H4 (cell line): Measurements from ENCODE around the gene FAM83D. TPM values are rescaled to one million over a fixed set of nuclear protein-coding genes. Genes with fewer than 3 reads are reported as not detected.
"Not testable (repeated sequence)": the region's sequence is repeated elsewhere in the genome, so short reads cannot be mapped to it uniquely, and the experiment has no call there.

Experiments used
- DNase-seq: peaks from one replicate; pipeline ENCODE4 v3.0.0-alpha.2; 2015; ENCODE audit warnings: low spot score
- total RNA-seq: library from RNA; depleted of rRNA; stranded (reverse); fragments of >200 nt; shearing (Covaris generic); gene quantifications from 2 replicates; pipeline ENCODE4 v1.2.3, GENCODE V29; 2014

FAM83D gene
- total RNA-seq, 1 experiment from 2014 or later = 67.5 TPM

DNA sequence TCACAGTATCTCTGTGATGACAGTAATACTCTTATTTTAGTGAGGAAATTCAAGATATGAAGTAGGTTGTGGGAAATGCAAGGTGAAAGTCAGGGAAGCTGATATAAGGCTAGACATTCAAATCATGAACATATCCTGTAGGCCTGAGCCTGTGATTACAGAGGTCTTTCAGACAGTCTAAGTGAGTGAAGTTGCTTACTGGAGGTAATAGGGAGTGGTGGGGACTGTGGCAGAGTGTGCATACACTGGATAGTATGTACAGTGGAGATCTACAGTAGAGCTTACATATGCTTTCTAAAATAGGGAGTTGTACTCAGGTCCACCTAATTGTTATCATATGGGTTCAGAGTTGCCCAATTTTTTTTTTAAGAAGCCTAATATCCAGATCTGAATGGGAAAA, 39.0 kb downstream of the FAM83D start:
- no peak for DNase-seq

DNA sequence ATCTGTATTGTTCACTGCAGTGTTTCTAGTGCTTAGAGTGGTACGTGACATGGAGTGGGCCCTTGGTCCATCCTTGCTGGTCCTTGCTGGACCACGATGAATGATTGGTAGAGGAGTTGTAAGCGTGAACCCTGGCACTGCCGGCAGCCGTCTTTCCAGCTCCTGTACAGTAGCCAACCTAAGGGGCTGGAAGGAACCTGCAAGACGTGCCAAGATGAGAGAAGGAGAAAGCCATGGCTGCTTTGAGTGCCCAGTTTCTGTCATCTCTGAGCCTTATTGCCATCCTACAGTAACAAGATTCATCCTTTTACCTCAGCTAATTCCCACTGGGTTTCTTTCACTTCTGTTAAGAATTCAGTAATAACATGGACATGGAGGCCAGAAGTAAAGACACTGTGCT, 41.9 kb downstream of the FAM83D start:
- no peak for DNase-seq

GRCh38 chr20:38969708-38970107, 43.5 kb downstream of the FAM83D start:
- no peak for DNase-seq

GRCh38 chr20:38970302-38970701, 44.1 kb downstream of the FAM83D start:
- DNase-seq = no peak

GRCh38 chr20:38973107-38973506, 46.9 kb downstream of the FAM83D start:
- no peak for DNase-seq

- no peak for DNase-seq
These were observed 47.4 kb downstream of the FAM83D start for GRCh38 chr20:38973645-38974044.

- DNase-seq = no peak
These were observed 49.4 kb downstream of the FAM83D start for GRCh38 chr20:38975539-38976120.

- no peak for DNase-seq
These were observed 53.2 kb downstream of the FAM83D start for GRCh38 chr20:38979434-38979833.

- DNase-seq = no peak
These were observed 53.6 kb downstream of the FAM83D start for GRCh38 chr20:38979842-38980241.

GRCh38 chr20:38982291-38982690, 56.1 kb downstream of the FAM83D start:
- no peak for DNase-seq

- no peak for DNase-seq
These were observed 58.8 kb downstream of the FAM83D start for GRCh38 chr20:38985060-38985459.

DNA sequence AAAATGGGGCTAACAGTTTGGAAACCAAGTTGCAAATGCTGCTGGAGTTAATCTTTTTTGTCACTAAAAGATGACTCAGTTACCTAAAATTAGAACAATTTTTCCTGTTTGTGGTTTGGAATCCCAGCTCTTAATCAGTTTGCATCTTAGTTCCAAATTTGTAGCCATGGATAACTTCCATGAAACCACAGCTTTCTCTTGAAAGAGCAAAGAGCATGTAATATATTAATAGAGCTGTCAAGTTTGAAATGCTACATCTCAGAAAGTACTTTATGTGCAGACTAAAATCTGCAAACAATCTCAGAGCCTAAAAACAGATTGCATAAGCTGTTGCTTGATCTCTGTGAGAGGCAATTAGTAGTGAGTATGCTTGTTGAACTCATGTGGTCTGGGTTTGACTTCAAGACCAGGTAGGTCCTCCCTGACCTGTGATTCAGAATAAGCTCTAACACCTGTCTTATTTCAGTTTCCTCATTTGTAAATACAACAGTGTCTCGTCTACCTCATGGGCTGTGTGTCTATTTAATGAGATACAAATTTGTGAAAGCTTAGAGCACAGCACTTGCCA, 59.5 kb downstream of the FAM83D start:
- DNase-seq = no peak

- no peak for DNase-seq
These were observed 60.4 kb downstream of the FAM83D start for GRCh38 chr20:38986663-38987062.

- DNase-seq = no peak
These were observed 61.6 kb downstream of the FAM83D start for GRCh38 chr20:38987777-38988176.

GRCh38 chr20:38990728-38991127, 64.5 kb downstream of the FAM83D start:
- DNase-seq = no peak

DNA sequence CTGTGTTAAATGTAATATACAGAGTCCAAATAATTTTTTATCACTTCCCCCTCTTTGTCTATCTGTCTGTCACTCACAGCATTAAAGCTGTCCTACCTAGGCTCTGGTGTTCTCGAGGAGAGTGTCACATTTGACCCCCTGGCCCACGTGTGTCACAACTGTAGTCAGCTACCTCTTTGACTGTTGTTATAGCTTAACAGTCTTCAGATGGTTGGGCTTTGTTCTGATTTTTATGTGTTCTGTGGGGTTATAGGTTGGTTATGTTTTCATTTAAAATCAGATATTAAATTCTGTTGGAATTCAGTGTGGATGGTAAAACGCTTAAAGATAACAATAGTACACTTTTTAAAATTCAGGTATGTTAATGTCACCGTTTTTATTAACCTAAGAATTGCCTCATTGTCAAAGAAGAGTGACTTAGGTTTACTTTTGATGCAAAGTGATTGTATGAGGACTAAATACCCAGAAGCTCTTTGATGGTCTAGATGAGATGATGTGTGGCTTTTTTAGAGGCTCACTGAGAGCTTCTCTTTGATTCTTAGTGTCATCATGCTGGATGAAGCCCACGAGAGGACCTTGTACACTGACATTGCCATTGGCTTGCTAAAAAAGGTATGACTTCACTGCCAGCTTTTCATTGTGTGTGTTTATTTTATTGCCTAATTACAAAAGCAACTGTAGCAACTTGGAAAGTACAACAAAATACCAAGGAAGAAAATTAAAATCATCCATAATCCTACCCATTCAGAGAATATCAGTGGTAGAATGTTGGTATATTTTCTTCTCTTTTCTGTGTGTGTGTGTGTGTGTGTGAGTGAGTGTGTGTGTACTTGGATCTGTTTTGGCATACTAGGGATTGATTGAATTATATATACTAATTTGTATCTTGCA, 65.8 kb downstream of the FAM83D start:
- DNase-seq = no peak

GRCh38 chr20:38995536-38996044, 69.4 kb downstream of the FAM83D start:
- DNase-seq = no peak

- DNase-seq = not testable (repeated sequence)
These were observed 70.6 kb downstream of the FAM83D start for GRCh38 chr20:38996866-38997265.

- no peak for DNase-seq
These were observed 71.4 kb downstream of the FAM83D start for GRCh38 chr20:38997622-38998021.

GRCh38 chr20:38999217-38999616, 73.0 kb downstream of the FAM83D start:
- DNase-seq = no peak

DNA sequence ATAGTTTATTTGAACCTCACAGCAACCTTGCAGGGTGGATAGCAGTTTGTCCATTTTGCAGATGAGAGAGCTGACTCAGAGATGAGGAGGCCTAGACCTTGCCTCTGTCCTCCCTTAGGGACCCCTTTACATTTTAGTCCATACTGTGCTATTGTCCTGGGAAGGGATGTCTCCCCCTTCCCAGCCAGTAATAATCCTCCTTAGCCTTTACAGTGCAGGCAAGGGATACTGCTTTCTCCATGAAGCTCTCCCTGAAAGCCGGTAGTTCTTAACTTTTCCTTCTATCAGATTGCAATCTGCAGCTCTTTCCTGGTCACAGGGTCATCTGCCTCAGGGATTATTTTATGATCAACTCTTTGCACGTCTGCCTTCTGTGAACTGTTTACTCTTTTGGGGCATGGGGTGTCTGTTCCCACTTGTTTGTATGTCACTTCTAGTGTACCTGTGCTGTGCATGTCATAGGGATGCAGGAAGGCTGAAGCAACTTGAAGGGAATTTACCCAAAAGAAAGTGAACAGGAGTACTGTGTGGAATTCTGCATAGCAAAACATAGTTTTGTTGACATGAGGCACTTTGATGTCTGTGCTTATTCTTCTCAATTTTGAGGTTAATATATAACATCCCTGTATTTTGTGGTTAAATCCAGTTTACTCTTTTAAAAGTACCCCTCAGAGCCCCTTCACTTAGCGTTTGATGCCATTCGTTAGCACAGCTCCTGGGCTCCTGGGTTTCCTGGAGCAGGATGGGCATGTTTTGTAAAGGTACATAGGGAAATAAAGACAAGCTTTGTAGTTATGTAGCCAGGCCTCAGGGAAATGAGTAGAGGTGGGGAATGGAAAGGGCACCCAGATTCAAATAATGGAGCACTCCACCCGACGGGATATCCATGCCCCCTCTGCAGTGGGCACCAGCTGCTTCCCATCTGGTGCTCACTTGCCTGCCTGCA, 74.0 kb downstream of the FAM83D start:
- DNase-seq = no peak
